Fibroblast of lung (primary cell): ENCODE measurements around the gene PSMD13.

ENCODE experiments used
- CTCF ChIP-seq, 2 donors: IDR thresholded peaks in 1 of 2; conservative IDR thresholded peaks in 1 of 2; 1 replicate in 1 of 2; 2 replicates in 1 of 2; pipeline ENCODE4 v1.5.1; 2011 to 2012; ENCODE audit warnings: low read length in 2 of 2, control low read depth in 1 of 2, inconsistent platforms in 1 of 2, low read depth in 1 of 2, mild to moderate bottlenecking in 1 of 2
- EZH2 ChIP-seq: IDR thresholded peaks from 2 replicates; pipeline ENCODE4 v1.5.1; 2012; ENCODE audit warnings: low read length, control low read depth, mild to moderate bottlenecking; ENCODE audit errors: missing control alignments

- TF ChIP-seq CTCF (conservative IDR thresholded peaks at IDR 0.05 in 1 of 2, IDR thresholded peaks at IDR 0.05 in 1 of 2; ENCODE audit: low read depth in 1 of 2, low read length in 2 of 2), result no peak
- no peak for TF ChIP-seq EZH2
Measured at GRCh38 chr11:223026-223789, 13.6 kb upstream of the PSMD13 start.
